ENCODE results near the gene CCR7. TPM values are rescaled to one million over a fixed set of nuclear protein-coding genes. Genes with fewer than 3 reads are reported as not detected.

CCR7 gene
- total and polyA plus RNA-seq, 2 of the 13 experiments (the other 11 are each of a cell fraction or from before 2014, with no cell fraction given), result 0.04 to 0.53 TPM

- TF ChIP-seq MXD3 (CRISPR knock-in tag; IDR thresholded peaks at IDR 0.05) (peak; percentile 79), ZNF510 (CRISPR knock-in tag; IDR thresholded peaks at IDR 0.05; ENCODE audit: low read depth) (no peak; the same call in 1 of the 2 replicates), ZNF552 (CRISPR knock-in tag; IDR thresholded peaks at IDR 0.05; ENCODE audit: borderline replicate concordance) (peak; percentile 45; the same call in 1 of the 2 replicates), LBX2 (CRISPR knock-in tag; IDR thresholded peaks at IDR 0.05; ENCODE audit: borderline replicate concordance) (peak; percentile 76; the same call in 1 of the 2 replicates), YEATS2 (CRISPR knock-in tag; IDR thresholded peaks at IDR 0.05; ENCODE audit: borderline replicate concordance) (no peak; the same call in 1 of the 2 replicates), CREM (IDR thresholded peaks at IDR 0.05) (peak; percentile 78), CREM (CRISPR knock-in tag; IDR thresholded peaks at IDR 0.05) (no peak), EEA1 (CRISPR knock-in tag; IDR thresholded peaks at IDR 0.05; ENCODE audit: borderline replicate concordance) (0 out of 2 replicates have a peak, but pooled peaks have one; percentile 28), ZNF274 (CRISPR knock-in tag; IDR thresholded peaks at IDR 0.05) (no peak), PRDM15 (CRISPR knock-in tag; IDR thresholded peaks at IDR 0.05) (no peak), ZFP36 (IDR thresholded peaks at IDR 0.05; ENCODE audit: borderline replicate concordance, low read depth, low read length, partially characterized antibody) (peak; percentile 39), HNRNPLL (IDR thresholded peaks at IDR 0.05; ENCODE audit: low read depth, low read length, poor library complexity, severe bottlenecking) (peak; percentile 33), ZNF264 (CRISPR knock-in tag; IDR thresholded peaks at IDR 0.05) (peak; percentile 75; the same call in 1 of the 2 replicates), DMTF1 (CRISPR knock-in tag; IDR thresholded peaks at IDR 0.05) (no peak), ZKSCAN8 (CRISPR knock-in tag; IDR thresholded peaks at IDR 0.05; ENCODE audit: borderline replicate concordance) (peak; percentile 90), TMF1 (CRISPR knock-in tag; IDR thresholded peaks at IDR 0.05; ENCODE audit: low read depth) (peak; percentile 55; the same call in 1 of the 2 replicates), GABPA (IDR thresholded peaks at IDR 0.05; ENCODE audit: low read depth, low read length) (no peak), GABPA (CRISPR knock-in tag; IDR thresholded peaks at IDR 0.05; ENCODE audit: low read depth) (peak; percentile 36; the same call in 1 of the 2 replicates), ZNF580 (CRISPR knock-in tag; IDR thresholded peaks at IDR 0.05; ENCODE audit: borderline replicate concordance, low read depth) (peak; percentile 70; the same call in 1 of the 2 replicates), YY1 (IDR thresholded peaks at IDR 0.05; ENCODE audit: insufficient read depth, insufficient replicate concordance, low read depth, low read length) (no peak), HIVEP1 (CRISPR knock-in tag; IDR thresholded peaks at IDR 0.05) (peak; percentile 20; the same call in 1 of the 2 replicates)
Measured at GRCh38 chr17:40551879-40552768, 13.1 kb downstream of the CCR7 start (continued).
